22Rv1 (cell line): ENCODE data around the gene ELAPOR1.

Experiments used
- H3K27ac ChIP-seq: fragments of 450-650 bp; 2 replicates; pipeline ENCODE4 v1.5.1; 2017
- ZFX ChIP-seq: fragments of 450-650 bp; IDR thresholded peaks from 2 replicates; pipeline ENCODE4 v1.6.1; 2017; ENCODE audit warnings: antibody characterized with exemption, borderline replicate concordance
- TF ChIP-seq, protein P1 (sequence below): fragments of 450-650 bp; IDR thresholded peaks from 2 replicates; pipeline ENCODE4 v1.5.1; 2017; ENCODE audit warnings: mild to moderate bottlenecking

The ELAPOR1 gene

DNA sequence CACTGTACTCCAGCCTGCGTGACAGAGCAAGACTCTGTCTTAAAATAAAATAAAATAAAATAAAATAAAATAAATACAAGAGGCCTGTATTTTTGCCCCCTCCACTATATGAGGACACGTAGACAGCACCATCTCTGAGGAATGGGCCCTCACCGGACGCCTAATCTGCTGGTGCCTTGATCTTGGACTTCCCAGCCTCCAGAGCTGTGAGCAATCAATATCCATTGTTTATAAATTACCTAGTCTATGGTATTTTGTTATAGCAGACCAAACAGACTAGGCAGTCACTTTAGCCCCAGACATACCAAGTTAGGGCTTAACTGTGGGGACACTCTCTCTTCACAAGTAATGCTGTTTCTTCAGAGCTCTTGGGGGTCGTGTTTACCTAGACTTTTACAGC lies 6.4 kb downstream of the ELAPOR1 start:
- H3K27ac ChIP-seq: no peak overlapping the region
- TF ChIP-seq, protein P1, sequence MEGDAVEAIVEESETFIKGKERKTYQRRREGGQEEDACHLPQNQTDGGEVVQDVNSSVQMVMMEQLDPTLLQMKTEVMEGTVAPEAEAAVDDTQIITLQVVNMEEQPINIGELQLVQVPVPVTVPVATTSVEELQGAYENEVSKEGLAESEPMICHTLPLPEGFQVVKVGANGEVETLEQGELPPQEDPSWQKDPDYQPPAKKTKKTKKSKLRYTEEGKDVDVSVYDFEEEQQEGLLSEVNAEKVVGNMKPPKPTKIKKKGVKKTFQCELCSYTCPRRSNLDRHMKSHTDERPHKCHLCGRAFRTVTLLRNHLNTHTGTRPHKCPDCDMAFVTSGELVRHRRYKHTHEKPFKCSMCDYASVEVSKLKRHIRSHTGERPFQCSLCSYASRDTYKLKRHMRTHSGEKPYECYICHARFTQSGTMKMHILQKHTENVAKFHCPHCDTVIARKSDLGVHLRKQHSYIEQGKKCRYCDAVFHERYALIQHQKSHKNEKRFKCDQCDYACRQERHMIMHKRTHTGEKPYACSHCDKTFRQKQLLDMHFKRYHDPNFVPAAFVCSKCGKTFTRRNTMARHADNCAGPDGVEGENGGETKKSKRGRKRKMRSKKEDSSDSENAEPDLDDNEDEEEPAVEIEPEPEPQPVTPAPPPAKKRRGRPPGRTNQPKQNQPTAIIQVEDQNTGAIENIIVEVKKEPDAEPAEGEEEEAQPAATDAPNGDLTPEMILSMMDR: no peak
- TF ChIP-seq ZFX: no peak

DNA sequence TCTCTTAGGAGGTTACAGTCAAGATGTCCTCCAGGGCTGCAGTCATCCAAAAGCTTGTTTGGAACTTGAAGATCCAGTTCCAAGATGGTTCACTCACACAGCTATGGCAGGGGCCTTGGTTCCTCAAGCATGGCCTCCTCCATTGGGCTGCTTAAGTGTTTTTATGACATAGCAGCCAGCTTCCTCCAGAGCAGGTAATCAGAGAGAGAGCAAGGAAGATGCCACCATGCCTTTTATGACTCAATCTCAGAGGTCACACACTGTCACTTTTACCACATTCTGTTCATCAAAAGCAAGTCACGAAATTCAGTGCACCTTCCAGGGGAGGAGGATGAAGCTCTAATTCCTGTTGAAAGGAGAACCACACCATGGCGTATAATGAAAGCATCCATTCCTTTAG lies 17.1 kb downstream of the ELAPOR1 start:
- no peak overlapping the region for H3K27ac ChIP-seq
- TF ChIP-seq ZFX: no peak
- TF ChIP-seq, protein P1: no peak

GRCh38 chr1:109131800-109132199 lies 17.9 kb downstream of the ELAPOR1 start:
- TF ChIP-seq ZFX: no peak
- TF ChIP-seq, protein P1: no peak
- H3K27ac ChIP-seq: no peak overlapping the region

DNA sequence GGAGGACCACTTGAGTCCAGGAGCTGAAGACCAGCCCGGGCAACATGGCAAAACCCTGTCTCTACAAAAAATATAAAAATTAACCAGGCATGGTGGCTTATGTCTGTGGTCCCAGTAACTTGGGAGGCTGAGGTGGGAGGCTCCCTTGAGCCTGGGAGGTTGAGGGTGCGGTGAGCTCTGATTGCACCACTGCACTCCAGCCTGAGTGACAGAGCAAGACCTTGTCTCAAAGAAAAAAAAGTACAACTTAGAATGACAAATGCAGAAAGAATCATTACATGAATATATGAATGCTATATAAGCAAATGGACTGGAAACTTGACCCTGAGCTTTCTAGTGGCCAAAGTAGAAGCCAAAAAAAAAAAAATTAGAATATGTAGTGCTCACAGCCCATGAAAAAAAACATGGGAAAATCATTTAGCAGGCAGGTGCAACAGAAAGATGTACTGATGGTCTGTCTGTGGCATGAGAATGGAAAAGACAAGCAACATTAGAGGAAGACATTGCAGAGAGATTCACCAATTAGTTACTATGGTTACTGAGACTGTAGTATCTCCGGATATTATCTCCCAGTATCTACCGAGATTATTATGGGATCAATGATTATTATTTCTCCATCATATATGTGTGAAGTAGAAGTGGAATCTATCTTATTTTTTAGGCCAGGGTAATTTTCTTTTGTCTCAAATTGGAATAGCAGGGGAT lies 19.2 kb downstream of the ELAPOR1 start:
- TF ChIP-seq, protein P1: no peak
- H3K27ac ChIP-seq: no peak overlapping the region

DNA sequence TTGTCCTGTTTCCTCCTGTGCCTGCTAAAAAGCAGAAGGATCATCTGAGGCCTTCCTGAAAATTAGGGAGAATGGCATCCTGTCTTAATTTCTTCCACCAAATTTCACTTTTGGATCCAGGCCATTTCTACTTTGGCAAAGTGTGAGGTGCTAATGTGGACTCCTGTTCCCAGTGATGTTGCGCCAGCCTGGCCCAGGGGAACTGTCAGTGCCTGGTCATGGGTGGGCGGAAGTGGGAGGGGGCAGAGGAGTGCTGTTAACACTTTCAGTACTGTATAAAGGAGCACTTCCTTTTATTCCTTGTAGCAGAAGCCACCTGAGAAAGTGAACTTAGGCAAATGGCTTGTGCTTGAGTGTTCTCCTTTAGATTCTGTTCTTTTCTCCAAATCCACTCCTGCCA lies 19.9 kb downstream of the ELAPOR1 start:
- no peak overlapping the region for H3K27ac ChIP-seq

DNA sequence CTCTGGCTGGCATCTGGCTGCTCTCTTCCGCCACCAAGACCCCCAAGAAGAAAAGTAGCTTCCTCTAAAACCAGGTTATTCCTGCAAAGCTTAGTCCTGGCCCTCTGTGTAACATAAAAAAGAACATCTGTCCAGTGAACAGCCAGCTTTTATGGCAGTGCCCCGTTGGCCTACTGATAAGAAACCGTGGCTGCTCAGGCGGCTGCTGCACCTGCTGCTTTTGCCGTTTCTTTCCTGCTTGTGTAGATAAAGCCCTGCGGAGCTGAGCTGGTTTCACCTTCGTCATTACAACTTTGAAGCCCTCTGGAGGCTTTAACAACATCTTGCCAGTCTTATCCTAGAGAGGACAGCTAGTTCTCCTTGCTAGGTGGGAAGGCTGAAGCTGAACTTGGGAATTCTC lies 20.5 kb downstream of the ELAPOR1 start:
- H3K27ac ChIP-seq: no peak overlapping the region
- no peak for TF ChIP-seq ZFX
- TF ChIP-seq, protein P1: no peak

More for the DNA sequence above, 19.9 kb downstream of the ELAPOR1 start:
- TF ChIP-seq ZFX: no peak
- TF ChIP-seq, protein P1: no peak

GRCh38 chr1:109135940-109136339 lies 22.0 kb downstream of the ELAPOR1 start:
- H3K27ac ChIP-seq: no peak overlapping the region
- TF ChIP-seq, protein P1: no peak
- no peak for TF ChIP-seq ZFX
